CD4-positive, alpha-beta T cell treated with Interferon gamma for 1 hour (primary cell): ENCODE results near the gene KRT81.
"Not testable (repeated sequence)": the region's sequence is repeated elsewhere in the genome, so short reads cannot be mapped to it uniquely, and the experiment has no call there.

Experiments used
- DNase-seq: peaks from one replicate; pipeline ENCODE4 v3.0.0-alpha.2; 2020

KRT81 gene

DNA sequence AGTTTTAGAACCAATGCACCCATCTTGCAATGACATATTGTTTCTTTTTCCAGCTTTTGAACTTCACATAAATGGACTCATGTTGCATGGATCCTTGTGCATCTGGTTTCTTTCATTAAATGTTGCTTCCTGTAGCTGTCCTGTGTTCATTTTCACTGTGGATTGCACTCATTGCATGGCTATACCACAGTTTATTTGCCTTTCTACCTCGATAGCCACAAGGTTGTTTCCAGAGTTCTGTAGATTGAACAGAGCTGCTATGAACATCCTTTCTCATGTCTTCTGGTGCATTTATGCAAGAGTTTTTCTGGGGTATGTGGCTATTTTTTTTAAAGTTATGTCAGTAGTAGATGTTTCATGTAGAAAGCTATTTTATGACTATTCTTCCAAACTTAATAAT is 3.5 kb upstream of the KRT81 start:
- no peak for DNase-seq

DNA sequence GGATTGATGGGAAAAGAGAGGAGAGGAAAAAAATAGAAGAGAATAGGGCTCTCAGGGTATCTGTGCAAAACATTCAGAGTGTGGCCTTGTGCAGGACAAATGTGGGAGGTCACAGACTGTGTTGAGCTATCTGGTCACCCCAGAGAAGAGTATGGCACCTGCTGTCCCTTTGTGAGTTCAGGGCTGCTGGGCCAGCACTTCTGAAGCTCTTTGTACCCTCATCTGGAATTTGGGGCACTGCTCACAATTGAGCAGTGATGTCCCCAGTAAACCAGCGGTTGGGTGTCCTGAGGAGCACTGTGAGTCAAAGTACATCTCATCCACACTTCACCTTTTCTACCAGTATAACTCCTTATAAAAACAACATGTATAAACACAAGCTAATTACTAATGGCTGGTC is 2.6 kb upstream of the KRT81 start:
- DNase-seq, result no peak

DNA sequence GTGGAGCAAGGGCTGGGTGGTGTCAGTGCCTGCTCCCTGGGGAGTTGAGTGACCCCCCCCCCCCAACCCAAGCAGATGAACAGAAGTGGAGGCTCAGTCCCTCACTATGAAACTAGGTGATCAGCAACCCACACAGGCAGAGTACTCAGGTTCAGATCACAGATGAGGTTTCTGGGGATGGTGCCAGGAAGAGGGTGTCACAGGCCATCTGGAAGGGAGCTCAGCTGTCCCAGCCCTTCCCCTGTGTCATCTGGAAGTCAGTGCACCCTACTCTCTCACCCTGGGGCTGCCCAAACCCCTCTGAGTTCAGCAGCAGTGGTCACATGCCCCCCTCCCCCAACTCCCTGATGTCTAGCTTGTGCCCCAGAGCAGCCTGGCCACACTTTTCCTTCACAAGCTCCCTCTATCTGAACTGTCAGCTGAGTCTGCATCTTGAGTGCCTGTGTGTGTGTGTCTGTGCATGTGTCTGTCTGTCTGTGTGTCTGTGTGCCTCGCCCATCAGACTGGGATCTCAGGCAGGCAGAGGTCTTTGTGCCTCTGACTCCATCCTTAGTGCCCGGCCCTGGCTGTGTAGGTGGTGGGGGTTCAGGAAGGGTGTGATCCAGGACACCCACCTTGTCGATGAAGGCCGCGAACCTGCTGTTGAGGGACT is 725 bp downstream of the KRT81 start:
- DNase-seq, result not testable (repeated sequence)

DNA sequence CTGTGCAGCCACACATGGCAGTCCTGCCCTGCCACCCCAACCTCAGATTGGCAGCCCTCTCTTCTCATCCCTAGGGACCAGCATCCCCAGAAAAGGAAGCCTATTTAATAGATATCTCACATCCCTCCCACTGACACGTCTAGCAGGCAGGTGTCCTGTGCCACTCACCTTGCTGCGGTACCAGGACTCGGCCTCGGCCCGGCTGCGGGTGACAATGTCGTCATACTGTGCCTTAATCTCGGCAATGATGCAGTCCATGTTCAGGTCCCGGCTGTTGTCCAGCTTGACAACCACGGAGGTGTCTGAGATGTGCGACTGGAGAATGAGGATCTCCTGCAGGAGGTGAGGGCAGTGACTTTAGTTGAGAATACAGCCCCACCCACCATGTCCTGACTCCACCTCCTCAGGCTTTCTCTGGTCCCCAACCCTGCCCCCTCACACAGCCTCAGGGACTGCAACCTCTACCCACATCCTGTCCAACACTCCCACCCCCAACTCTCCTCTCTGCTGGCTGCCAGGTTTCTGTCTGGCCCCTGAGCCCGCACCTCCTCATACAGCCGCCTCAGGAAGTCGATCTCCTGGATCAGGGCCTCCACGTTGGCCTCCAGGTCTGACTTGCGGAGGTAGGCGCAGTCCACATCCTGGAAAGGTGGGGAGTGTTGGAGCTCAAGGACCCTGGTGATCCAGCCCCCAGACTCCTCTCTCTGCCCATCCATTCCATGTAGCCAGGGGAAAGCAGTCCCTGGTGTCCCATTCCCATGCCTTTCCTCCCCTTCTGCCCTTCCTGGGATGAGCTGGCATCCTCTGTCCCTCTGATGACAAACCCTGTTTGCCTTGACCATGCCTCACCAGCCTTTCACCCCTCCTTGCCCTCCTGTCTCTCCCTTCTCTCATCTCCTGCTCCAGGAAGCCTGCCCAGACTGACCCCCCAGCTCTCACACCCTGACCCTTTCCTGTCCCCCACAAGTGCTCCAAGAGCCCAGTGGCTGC is 3.2 kb downstream of the KRT81 start:
- DNase-seq, result not testable (repeated sequence)

DNA sequence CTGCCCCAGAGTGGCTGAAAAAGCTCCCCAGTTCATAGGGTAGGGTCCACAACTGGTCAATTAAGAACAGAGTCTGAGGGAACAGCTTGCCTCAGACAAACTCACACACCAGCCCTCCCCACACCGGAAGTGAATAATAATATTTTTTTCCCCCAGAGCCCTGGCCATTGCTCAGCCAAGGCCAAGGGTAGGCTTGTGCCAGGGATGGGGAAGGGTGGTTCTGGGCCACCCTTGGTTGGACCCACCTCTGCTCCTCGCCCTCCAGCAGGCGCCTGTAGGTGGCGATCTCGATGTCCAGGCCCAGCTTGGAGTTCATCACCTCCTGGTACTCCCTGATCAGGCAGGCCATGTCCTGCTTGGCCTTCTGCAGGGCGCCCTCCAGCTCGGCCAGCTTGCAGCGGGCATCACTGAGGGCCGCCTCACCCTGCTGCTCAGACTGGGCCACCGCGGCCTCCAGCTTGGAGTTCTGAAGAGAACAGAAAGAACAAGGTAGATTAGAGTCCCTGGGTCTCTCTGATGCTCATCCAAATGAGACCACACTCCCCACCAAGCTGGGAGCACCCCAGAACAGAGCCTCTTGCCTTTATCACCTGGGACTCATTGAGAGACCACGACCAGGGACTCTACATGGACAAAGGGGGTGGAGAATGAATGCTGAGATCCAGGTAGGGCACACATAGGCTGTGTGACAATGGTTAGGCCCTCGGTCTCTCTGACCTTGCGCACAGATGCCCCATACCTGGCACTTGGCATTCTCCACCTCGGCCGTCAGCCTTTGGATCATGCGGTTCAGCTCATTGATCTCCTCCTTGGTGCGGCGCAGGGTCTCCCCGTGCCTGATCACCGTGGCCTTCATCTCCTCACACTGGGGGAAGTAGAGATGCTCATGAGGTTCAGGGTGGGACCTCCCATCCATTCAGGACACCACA is 4.2 kb downstream of the KRT81 start:
- not testable (repeated sequence) for DNase-seq

DNA sequence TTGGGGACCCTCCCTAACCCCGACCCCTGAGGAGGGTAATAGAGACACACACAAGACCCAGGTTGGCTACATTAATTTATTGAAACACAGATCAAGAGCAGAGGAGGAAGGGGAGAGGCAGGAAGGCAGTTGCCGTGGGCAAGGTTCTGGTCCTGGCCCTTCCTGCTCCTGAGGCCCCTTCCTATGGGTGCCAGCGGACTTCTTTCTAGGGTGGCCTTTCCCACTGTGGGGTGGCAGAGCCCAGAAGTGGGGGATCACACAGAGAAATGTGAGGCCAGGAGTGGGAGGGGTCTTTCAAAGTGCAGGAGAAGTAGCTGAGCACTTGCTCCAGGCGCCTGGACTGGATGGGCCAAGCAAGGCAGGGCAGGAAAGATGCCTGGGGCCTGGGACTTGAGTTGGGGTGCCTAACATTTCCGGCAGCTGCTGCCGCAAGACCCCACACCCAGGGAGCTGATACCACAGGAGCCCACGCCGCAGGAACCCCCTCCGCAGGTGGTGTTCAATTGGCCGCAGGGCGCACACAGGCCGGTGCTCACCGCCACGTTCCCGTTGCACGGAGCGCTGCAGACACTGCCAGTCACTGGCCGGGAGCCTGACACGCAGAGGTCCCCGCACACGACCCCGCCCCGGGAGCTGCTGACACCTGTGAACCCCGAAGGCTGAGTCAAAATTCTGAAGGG is 5.3 kb downstream of the KRT81 start:
- no peak for DNase-seq

DNA sequence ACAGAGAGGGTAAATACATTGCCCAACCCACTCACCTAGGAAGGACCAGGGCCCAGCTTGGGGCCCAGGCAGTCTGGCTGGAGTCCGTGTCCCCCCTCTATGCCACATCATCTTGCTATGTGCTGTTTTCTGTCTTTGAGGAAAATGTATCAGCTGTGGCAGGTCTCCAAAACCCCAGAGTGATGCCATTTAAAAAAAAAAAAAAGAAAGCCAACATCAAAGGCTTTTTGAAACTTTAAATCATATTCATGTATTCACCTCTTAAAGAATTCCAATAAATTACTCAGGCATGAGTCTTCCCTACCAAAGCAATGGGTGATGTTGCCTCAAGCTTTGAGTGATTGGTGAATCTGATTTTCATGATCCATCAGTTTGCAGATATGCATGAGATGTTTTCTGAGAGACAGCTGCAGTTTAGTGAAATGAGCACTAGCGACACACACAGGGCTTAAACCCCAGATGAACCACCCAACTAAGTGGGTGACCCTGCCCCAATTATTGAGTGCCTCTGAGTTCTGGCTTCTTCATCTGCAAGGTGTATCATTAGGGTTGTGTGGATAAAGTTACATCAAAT is 6.1 kb downstream of the KRT81 start:
- DNase-seq, result no peak

DNA sequence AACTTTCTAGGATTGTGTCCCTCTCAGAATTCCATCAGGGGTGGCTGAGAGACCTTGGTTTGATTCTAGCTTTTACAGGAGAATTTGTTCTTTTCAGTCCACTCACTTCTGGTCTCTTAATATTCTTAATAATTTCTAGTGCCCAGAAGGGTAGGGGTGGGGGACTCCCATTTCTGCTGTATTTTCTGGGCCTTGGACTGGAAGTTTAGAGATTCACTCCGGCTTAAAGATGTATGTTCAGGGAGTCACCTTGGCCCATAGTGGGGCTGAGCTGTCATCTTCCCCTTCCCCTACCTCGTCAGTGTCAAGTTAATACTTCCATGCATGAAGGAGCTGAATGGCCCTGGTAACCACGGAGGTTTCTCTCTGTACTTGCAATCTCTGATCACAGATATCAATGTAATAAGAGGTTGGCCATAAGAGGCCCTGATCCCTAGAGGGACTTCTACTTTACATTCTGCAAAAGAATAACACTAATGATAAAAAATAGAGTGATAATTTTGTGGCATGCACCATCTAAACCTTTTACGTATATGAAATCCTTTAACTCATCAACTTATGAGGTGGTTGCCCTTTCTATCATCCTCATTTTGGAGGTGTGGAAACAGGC is 6.7 kb downstream of the KRT81 start:
- no peak for DNase-seq

DNA sequence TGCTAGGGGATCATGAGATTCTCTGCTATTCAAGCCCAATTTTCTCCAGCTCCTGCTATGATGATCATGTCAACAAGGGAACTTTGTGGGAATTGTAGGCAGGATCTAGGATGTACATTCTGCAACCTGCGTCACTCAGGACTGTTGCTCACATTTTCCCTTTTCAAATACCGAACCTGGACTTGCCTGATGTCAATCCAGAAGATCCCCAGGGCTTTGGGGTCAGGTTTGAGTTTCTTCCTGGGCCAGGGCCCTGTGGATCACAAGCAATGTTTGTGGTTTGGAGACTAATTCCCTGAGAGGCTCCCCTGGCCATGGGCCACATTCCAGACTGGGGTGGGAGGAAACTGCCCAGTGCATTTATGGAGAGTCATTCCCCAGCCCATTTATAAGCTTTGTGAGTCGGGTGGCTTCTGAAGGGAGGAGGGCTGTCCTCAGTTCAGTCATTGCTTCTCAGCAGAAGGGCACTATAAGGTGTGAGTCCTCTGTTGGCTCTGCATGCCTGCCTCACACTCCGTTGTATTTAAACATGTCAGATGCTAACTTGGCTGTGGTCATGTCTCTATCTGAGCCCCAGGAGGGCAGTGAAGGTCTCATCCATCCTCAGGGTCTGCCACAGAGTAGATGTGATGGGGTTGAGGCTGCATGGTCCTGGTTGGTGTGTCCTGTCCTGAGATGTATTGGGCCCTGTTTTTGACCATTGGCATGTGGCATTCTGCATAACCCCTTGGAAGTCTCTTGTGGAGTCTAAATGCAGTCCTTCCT is 10.4 kb downstream of the KRT81 start:
- no peak for DNase-seq

DNA sequence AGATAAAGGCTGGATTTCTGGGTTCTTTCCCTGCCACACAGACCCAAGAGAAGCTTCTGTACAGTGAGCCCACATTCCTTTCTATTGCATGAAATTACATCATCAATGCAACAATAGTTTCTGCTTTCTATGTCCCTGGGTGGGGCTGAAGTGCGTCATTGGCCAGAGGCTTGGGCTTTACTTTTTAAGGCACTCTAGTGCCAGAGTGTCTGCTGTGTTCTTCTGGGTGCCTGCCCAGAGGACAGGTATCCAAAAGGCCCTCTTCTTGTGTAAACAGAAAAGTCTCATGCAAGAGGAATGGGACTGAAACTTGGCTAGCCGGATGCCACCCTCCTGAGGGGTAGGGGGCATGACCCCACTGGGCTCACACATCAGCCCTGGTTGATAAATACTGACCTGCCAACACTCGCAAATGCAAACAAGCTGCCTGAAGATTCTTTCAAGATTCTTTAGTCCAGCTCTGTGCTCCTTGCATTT is 11.0 kb downstream of the KRT81 start:
- peak; percentile 30 for DNase-seq

DNA sequence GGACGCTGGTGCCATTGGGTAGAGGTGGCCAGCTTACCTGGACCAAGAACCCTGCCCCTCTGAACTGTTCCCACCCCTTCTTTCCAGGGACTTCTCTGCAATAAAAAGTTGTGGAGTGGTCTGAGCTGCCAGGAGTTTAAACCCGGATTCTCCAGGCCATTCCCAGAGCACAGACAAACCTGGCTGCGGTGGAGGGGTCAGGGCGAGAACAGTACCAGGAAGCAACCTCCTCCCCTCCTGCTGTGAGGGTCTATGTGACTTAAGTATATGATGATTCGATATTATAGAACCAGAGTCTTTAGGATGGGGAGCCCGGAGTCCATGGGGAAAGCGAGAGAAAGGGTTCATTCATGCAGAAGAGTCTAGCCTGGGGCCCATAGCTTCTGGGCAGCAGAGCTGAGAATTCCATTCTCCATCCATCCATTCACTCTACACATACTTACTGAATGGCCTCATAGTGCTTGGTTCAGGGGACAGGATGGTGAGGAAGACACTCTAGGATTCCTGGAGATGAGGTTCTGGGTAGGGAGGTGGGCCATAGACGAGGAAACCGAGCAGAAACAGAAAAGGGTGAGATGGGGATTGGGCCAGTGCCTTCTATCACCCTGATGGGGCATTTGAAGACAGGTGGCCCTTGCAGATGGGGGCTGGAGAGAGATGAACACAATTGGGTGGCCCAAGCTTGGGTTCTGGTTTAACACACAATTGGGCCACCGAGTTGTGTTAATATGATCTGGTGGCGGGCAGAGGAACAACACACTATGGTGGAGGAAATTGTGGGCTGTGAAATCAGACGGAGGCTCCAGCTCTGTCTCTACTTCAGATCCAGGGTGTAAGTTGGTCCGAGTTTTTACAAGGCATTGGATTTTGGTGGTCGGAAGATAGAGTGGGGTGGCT is 11.7 kb downstream of the KRT81 start:
- DNase-seq, result no peak

DNA sequence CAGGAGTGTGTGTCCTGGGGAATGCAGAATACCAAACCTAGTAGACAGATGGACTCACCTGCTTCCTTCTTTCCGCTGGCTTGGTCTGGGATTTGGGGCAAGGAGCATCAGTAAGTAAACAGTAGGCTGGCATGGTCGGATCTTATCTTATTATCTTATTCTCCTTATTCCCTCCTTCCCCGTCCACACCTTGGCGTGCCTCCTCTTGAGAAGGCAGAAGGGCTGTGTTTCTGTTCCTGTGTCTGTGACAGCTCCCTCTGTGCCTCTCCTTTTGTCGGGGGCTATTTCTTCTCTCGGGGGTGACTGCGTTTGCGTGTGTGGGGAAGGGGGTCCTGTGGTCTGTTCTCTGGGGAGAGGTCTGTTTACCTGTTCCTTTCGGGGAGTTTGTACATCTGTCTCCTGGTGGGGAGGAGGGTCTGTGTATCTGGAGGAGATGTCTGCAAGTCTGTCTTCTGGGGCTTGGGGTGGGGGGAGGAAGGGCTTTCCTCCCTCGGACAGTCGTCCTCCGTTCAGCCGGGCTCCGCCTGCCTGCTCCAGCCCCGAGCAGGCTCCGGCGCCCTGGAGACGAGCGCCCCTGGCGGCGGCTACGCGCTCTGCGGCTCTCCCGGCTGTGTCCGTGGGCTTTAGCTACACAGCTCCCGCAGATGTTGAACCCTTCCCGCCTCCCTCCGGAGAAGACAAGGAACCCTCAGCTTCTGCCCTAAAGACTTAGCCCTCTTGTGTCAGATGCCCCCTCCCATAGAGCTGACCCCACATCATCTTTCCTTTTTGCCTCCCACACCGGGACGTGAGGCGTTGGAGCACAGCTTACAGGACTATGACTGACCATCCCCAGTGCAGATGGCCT is 12.5 kb downstream of the KRT81 start:
- peak; percentile 53 for DNase-seq

DNA sequence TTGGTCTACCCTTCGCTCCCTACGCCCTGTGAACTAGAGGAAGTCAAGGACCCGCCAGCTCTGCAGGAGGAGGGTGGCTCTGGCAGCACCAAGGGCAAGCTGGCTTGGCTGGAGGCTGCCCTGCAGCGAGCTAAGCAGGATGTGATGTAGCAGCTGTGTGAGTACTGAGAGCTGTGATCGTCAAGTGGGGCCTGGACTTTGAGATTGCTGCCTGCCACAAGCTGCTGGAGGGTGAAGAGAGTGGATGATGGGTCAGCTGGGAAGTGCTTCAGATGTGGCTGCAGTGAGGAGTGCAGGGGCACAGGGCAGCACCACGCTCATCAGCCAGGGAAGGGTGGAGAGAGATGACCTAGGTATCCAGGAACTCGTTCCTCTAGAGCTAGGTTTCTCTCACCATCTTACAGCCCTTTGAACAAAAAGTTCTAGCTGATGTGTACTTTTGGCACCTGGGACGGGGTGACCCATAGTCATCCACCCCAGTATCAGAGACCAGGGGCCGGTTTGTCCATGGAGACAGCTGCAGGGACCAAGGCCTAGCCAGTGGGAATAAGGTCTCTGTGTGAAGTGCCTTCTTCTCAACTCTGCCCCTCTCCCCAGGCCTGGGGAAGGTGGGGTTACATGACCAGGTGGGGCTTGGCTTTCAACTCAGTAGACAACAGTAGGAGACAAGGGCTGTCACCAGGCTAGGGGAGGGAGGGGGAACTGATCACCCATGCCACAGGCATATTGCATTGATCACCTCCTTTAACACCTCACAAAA is 13.7 kb downstream of the KRT81 start:
- DNase-seq, result no peak

DNA sequence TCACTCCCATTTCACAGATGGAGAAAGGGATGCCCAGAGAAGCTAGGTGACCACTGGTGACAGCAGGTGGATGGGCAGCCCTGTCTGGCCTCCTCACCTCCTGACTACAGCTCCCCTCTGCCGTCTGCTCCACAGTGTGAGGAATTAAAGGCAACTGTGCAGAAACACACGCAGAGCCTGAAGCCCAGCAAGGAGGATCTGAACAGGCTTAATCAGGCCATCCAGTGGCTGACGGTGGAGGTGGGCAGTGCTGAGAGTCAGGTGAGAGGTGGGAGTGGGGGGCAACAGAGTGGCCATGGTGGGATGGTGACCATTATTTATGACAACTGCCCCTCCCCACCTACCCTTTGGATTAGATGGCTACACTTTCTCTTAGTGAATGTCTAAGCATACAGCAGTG is 15.6 kb downstream of the KRT81 start:
- DNase-seq, result no peak

DNA sequence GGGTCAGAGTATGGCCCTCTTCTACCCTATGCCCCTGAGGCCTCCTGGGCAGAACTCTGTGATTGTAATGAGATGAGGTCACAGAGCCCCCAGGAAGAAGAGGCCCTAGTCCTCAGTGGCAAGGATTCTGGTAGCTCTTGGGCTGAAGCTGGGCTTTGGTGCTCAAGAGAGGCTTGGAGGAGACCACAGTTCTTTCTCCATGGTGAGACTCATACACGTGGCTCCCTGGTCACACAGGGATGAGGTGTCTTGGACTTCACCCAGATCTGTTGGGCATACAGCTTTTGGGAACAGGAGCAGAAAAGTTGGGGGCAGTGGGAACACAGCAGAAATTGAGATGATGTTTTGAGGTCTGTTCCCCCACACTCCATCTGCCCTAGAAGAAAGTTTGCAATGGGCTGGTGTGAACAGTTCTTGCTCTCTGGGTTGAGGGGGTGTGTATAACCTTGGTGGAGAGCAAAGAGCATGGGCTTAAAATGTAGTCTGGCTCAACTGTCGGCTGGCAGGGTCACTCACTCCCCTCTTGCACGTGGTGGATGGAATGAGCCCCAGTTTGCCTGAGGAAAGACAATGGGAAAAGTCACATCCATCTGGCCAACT is 16.7 kb downstream of the KRT81 start, which contains the start of gene KRT86:
Gene KRT86, plus strand, starts transcription at position 125 of the 600 bp plus-strand sequence. CDS start 27,272 bp downstream, outside the sequence.
- no peak for DNase-seq

DNA sequence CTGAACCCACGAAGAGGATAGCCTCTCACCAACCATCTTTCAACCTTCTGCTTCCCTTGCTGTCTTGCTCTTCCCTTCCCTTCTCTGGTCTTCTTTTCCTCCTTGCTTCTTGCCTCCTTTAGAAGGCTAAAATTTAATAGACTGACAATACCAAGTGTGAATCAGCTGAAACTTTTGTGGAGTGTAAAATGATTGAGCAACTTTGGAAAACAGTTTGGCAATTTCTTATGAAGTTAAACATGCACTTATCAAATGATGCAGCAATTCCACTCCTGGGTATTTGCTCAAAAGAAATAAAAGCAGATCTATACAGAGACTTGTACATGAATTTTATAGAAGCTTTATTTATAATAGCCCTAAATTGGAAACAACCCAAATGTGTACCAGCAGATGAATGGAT is 20.2 kb downstream of the KRT81 start:
- no peak for DNase-seq

DNA sequence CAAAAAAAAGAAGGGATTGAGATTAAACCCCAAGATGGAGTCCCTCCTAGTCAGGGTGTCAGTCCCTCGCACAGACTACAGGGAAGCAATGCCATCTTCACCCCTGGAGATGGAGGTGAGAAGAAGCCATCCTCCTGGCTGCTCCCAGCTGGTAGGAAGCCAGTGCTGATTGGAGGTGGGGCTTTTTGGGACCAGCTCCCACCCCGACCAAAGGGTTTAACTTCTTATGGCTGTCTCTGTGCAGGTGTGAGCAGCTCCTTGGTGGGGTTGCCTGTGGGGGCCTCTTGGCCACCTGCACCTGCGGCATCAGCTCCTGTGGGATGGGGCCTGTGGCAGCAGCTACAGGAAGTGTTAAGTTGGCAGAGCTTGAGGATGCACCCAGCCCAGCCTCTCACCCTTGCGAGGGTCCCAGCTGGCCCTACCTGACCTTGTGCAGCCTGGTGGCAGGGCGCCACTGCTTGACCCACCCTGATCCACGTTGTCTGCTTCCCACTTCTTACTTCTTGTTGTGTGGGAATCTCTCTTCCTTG is 20.7 kb downstream of the KRT81 start:
- no peak for DNase-seq
